ENCODE data around the gene GRK4.

The GRK4 gene

GRCh38 chr4:3070709-3071500 lies 107.5 kb downstream of the GRK4 start:
- no peak for DNase-seq (ENCODE audit: low read depth)

- no peak for DNase-seq (ENCODE audit: low read depth)
Measured at GRCh38 chr4:3071811-3072210, 108.4 kb downstream of the GRK4 start.

DNA sequence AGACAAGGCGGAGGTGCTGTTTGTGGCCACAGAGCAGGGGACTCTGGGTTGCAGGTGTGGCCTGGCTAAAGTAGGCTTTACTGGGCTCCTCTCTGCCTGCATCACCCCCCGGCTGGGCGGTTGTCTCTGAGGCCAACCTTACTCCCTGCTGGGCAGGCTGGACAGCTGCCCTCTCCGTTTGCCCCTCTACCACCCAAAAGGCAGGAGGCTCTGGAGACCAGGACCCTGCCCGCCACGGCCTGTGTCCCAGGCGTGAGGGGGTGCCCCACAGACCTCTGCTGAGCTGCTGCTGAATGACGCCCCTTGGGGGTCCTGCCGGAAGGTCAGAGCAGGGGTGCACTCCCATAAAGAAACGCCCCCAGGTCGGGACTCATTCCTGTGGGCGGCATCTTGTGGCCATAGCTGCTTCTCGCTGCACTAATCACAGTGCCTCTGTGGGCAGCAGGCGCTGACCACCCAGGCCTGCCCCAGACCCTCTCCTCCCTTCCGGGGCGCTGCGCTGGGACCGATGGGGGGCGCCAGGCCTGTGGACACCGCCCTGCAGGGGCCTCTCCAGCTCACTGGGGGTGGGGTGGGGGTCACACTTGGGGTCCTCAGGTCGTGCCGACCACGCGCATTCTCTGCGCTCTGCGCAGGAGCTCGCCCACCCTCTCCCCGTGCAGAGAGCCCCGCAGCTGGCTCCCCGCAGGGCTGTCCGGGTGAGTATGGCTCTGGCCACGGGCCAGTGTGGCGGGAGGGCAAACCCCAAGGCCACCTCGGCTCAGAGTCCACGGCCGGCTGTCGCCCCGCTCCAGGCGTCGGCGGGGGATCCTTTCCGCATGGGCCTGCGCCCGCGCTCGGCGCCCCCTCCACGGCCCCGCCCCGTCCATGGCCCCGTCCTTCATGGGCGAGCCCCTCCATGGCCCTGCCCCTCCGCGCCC lies 110.0 kb downstream of the GRK4 start:
- DNase-seq (ENCODE audit: low read depth), result no peak

DNA sequence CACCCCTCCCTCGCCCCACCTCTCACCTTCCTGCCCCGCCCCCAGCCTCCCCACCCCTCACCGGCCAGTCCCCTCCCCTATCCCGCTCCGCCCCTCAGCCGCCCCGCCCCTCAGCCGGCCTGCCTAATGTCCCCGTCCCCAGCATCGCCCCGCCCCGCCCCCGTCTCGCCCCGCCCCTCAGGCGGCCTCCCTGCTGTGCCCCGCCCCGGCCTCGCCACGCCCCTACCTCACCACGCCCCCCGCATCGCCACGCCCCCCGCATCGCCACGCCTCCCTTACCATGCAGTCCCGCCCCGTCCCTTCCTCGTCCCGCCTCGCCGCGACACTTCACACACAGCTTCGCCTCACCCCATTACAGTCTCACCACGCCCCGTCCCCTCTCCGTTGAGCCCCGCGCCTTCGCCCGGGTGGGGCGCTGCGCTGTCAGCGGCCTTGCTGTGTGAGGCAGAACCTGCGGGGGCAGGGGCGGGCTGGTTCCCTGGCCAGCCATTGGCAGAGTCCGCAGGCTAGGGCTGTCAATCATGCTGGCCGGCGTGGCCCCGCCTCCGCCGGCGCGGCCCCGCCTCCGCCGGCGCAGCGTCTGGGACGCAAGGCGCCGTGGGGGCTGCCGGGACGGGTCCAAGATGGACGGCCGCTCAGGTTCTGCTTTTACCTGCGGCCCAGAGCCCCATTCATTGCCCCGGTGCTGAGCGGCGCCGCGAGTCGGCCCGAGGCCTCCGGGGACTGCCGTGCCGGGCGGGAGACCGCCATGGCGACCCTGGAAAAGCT lies 110.9 kb downstream of the GRK4 start, which contains the start of the genes HTT and HTT-AS:
Gene HTT, plus strand, starts transcription at position 604 of the 768 bp plus-strand sequence. Its CDS starts 145 bp downstream, at position 749.
Gene HTT-AS, minus strand, starts transcription at position 461 of the 768 bp plus-strand sequence.
- peak; percentile 86 for DNase-seq (ENCODE audit: low read depth)

GRCh38 chr4:3074846-3075651 lies 111.7 kb downstream of the GRK4 start:
- peak; percentile 38 for DNase-seq (ENCODE audit: low read depth)

GRCh38 chr4:3075652-3075981 lies 112.2 kb downstream of the GRK4 start:
- no peak for DNase-seq (ENCODE audit: low read depth)

DNA sequence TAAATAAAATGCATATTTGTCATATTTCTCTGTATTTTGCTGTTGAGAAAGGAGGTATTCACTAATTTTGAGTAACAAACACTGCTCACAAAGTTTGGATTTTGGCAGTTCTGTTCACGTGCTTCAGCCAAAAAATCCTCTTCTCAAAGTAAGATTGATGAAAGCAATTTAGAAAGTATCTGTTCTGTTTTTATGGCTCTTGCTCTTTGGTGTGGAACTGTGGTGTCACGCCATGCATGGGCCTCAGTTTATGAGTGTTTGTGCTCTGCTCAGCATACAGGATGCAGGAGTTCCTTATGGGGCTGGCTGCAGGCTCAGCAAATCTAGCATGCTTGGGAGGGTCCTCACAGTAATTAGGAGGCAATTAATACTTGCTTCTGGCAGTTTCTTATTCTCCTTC lies 114.4 kb downstream of the GRK4 start:
- no peak for DNase-seq (ENCODE audit: low read depth)

GRCh38 chr4:3079694-3080123 lies 116.3 kb downstream of the GRK4 start:
- no peak for DNase-seq (ENCODE audit: low read depth)

GRCh38 chr4:3082925-3083515 lies 119.6 kb downstream of the GRK4 start:
- DNase-seq (ENCODE audit: low read depth), result no peak

DNA sequence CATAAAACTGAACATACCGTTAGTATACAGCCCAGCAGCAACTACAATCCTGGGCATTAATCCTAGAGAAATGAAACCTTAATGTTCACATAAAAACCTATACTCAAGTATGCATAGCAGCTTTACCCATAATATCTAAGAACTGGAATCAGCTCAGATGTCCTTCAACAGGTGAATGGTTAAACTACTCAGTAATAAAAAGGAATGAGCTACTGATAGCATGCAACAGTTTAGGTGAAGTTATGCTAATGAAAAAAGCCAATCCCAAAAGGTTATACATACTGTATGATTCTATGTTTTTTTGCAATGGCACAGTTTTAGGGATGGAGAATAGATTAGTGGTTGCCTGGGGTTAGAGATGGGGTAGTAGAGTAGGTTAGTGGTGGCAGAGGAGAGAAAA lies 120.4 kb downstream of the GRK4 start:
- no peak for DNase-seq (ENCODE audit: low read depth)

DNA sequence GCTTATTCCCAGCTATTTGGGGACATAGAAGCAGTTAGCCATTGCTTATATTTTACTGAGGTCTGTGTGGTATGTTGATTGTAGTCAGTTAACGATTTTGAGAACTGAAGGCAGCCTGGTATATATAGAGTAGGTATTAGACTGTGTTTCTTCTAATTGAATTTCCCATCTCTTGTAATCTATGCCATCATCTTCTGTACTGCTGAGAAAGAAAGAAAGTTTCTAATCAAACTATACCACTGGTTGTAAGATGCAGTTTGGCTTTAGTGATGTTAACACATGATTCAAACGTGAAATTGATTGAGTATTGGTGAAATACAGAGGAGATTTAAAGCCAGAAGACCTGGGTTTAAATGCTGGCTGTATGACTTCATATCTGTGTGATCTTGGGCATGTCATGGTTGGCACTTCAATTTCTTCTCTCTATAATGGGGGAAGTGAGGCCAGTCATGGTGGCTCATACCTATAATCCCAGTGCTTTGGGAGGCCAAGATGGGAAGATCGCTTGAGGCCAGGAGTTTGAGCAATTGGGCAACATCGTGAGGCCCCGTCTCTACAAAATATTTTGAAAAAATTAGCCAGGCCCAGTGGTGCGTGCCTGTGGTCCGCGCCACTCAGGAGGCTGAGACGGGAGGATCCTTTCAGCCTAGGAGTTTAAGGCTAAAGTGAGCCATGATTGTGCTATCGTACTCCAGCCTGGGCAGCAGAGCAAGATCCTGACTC lies 122.7 kb downstream of the GRK4 start:
- DNase-seq (ENCODE audit: low read depth), result no peak

- DNase-seq (ENCODE audit: low read depth), result no peak
Measured at GRCh38 chr4:3087115-3087797, 123.9 kb downstream of the GRK4 start.
